ENCODE results near the gene IL22RA1. TPM values are rescaled to one million over a fixed set of nuclear protein-coding genes. Genes with fewer than 3 reads are reported as not detected.

IL22RA1 gene
- total RNA-seq, 4 donors from 2014 or later, result 16.6 to 36.4 (median 27.8) TPM

DNA sequence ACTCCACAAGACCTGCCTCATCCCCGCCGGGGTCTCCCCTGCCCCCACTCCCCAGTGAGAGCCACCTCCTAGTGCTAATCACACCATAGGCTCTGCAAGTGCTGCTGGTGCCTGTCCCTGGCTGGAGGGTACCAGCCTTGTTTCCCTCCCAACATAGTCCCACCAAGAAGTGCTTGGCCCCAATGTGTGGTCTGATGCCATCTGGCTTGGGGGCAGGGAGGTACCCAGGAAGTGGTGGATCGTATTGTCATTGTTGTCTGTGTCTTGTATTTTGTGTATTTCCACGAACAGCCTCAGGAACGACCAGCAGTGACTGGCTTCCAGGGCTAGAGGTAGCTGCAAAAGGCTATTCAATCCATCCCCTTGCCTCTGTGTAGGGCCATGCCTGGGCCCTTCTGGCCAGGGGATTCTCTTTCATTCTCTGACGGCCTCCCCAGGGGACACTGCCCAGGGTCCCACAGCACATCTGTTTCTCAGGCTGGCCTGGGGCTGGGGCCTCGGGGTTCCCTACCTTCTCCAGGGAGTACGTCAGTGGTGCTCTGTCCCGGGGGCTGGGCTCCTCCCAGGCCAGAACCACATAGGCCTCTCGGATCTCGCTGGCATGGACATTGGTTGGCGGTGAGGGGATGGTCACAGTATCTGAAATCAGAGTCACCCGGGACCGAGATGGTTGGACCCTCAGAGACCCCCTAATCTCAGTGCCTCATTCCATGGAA is 53.8 kb downstream of the IL22RA1 start:
- no peaks in the 10 kb centered on the region for H3K36me3 ChIP-seq
- WGBS, result 69% methylated on average over 12 of the region's 14 CpGs

DNA sequence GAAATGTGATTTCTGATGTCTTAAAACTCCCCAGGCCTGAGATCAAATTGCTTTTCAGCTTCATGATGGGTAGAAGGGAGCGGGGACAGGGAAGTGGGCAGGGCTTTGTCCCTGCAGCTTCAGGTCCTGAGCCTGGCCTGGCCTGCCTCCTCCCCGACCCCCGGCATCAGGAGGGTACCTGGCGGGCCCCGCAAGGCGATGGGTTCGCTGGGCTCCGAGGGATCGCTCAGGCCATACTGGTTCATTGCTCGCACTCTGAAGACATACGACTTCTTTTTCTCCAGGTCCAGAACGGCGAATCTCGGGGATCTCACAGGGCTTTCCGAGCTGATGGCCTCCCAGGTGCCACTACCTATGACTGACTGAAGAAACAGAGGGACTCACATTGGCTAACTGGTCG is 56.5 kb downstream of the IL22RA1 start:
- no peak overlapping the region for H3K27ac ChIP-seq
- H3K27me3 ChIP-seq, result no peaks in the 10 kb centered on the region
- TF ChIP-seq, protein P1, sequence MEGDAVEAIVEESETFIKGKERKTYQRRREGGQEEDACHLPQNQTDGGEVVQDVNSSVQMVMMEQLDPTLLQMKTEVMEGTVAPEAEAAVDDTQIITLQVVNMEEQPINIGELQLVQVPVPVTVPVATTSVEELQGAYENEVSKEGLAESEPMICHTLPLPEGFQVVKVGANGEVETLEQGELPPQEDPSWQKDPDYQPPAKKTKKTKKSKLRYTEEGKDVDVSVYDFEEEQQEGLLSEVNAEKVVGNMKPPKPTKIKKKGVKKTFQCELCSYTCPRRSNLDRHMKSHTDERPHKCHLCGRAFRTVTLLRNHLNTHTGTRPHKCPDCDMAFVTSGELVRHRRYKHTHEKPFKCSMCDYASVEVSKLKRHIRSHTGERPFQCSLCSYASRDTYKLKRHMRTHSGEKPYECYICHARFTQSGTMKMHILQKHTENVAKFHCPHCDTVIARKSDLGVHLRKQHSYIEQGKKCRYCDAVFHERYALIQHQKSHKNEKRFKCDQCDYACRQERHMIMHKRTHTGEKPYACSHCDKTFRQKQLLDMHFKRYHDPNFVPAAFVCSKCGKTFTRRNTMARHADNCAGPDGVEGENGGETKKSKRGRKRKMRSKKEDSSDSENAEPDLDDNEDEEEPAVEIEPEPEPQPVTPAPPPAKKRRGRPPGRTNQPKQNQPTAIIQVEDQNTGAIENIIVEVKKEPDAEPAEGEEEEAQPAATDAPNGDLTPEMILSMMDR (IDR thresholded peaks at IDR 0.05), result no peak
- TF ChIP-seq EP300 (IDR thresholded peaks at IDR 0.05) (no peak), POLR2A (IDR thresholded peaks at IDR 0.05) (no peak), POLR2AphosphoS5 (IDR thresholded peaks at IDR 0.05) (no peak)
- WGBS, result 94% methylated on average over 14 of the region's 16 CpGs
- no peak overlapping the region for H3K4me3 ChIP-seq
- no peak for DNase-seq (ENCODE audit: low spot score in 2 of 2)
- peaks cover 9% of the 10 kb centered on the region for H3K4me1 ChIP-seq
- H3K36me3 ChIP-seq, result no peaks in the 10 kb centered on the region
- no peaks in the 10 kb centered on the region for H3K9me3 ChIP-seq

More for the DNA sequence above, 53.8 kb downstream of the IL22RA1 start:
- TF ChIP-seq POLR2AphosphoS5 (IDR thresholded peaks at IDR 0.05) (no peak), POLR2A (IDR thresholded peaks at IDR 0.05) (no peak), EP300 (IDR thresholded peaks at IDR 0.05) (no peak)
- TF ChIP-seq, protein P1 (IDR thresholded peaks at IDR 0.05), result no peak
- Histone ChIP-seq H3K4me3 (no peak overlapping the region), H3K9me3 (no peaks in the 10 kb centered on the region), H3K4me1 (peaks cover 9% of the 10 kb centered on the region), H3K27me3 (no peaks in the 10 kb centered on the region), H3K27ac (no peak overlapping the region)
- DNase-seq (ENCODE audit: low spot score in 2 of 2), result no peak

DNA sequence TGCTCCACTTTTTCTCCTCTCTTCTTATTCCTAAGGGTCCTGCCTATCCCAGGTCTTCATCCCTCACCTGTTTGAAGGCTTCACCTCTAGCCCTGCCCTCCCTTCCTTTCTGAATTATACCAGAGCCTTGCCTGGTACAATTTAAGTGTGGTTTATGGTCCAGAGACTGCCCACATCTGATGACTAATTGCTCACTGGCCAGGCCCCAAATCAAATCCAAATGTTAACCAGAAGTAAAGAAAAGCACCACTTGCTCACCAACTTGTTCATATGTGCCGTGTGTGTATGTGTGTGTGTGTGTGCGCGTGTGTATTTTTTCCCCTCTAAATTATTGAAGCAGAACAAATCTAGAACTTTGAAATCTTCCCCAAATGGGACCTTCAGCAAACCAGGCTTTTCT is 57.4 kb downstream of the IL22RA1 start:
- 80% methylated on average over 3 of the region's 3 CpGs for WGBS

DNA sequence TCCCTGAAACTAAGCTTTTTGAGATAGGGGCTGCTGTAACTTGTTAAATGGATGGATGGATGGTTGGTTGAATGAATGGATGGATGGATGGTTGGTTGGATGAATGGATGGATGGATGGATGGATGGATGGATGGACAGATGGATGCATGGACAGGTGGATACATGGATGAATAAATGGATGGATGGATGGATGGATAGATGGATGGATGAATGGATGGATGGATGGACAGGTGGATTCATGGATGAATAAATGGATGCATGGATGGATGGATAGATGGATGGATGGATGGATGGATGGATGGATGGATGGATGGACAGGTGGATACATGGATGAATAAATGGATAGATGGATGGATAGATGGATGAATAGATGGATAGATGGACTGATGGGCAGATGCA is 57.9 kb downstream of the IL22RA1 start:
- H3K9me3 ChIP-seq, result no peaks in the 10 kb centered on the region
- H3K4me3 ChIP-seq, result no peak overlapping the region
- DNase-seq (ENCODE audit: low spot score in 2 of 2), result no peak
- no peaks in the 10 kb centered on the region for H3K36me3 ChIP-seq
- H3K4me1 ChIP-seq, result peaks cover 5% of the 10 kb centered on the region
- H3K27ac ChIP-seq, result no peak overlapping the region
- TF ChIP-seq POLR2AphosphoS5 (IDR thresholded peaks at IDR 0.05) (no peak), POLR2A (IDR thresholded peaks at IDR 0.05) (no peak), EP300 (IDR thresholded peaks at IDR 0.05) (no peak)
- TF ChIP-seq, protein P1 (IDR thresholded peaks at IDR 0.05), result no peak
- no peaks in the 10 kb centered on the region for H3K27me3 ChIP-seq

More for the DNA sequence above, 57.4 kb downstream of the IL22RA1 start:
- Histone ChIP-seq H3K27me3 (no peaks in the 10 kb centered on the region), H3K4me3 (no peak overlapping the region), H3K27ac (no peak overlapping the region), H3K9me3 (no peaks in the 10 kb centered on the region), H3K4me1 (peaks cover 9% of the 10 kb centered on the region), H3K36me3 (no peaks in the 10 kb centered on the region)
- DNase-seq (ENCODE audit: low spot score in 2 of 2), result no peak
- TF ChIP-seq POLR2A (IDR thresholded peaks at IDR 0.05) (no peak), EP300 (IDR thresholded peaks at IDR 0.05) (no peak), POLR2AphosphoS5 (IDR thresholded peaks at IDR 0.05) (no peak)
- TF ChIP-seq, protein P1 (IDR thresholded peaks at IDR 0.05), result no peak

GRCh38 chr1:24084050-24084449 is 58.9 kb downstream of the IL22RA1 start:
- WGBS, result 85% methylated on average over 7 of the region's 7 CpGs

More at GRCh38 chr1:24084050-24084449, 58.9 kb downstream of the IL22RA1 start:
- no peak for DNase-seq (ENCODE audit: low spot score in 2 of 2)
- no peak overlapping the region for H3K4me3 ChIP-seq
- no peaks in the 10 kb centered on the region for H3K36me3 ChIP-seq
- no peaks in the 10 kb centered on the region for H3K27me3 ChIP-seq
- no peaks in the 10 kb centered on the region for H3K4me1 ChIP-seq
- no peak overlapping the region for H3K27ac ChIP-seq
- no peaks in the 10 kb centered on the region for H3K9me3 ChIP-seq
- TF ChIP-seq POLR2A (IDR thresholded peaks at IDR 0.05) (no peak), EP300 (IDR thresholded peaks at IDR 0.05) (no peak), POLR2AphosphoS5 (IDR thresholded peaks at IDR 0.05) (no peak)
- TF ChIP-seq, protein P1 (IDR thresholded peaks at IDR 0.05), result no peak
